Middle frontal gyrus (tissue), 1 donor: Measurements from ENCODE around the gene PPARG.
"Not testable (repeated sequence)": the region's sequence is repeated elsewhere in the genome, so short reads cannot be mapped to it uniquely, and the experiment has no call there.

Experiments
- DNase-seq: peaks from one replicate; pipeline ENCODE4 v3.0.0-alpha.2; 2015; ENCODE audit warnings: low spot score; ENCODE audit errors: extremely low spot score

The PPARG gene

GRCh38 chr3:12288182-12289129 lies at the start of gene PPARG:
TSS of gene PPARG (plus strand) at chr3:12289070. CDS start at chr3:12379712, 90,642 bp downstream.
- no peak for DNase-seq

GRCh38 chr3:12239301-12239700 lies 49.6 kb upstream of the PPARG start:
- DNase-seq = no peak

- no peak for DNase-seq
Measured at GRCh38 chr3:12242772-12243171, 46.1 kb upstream of the PPARG start.

- DNase-seq = no peak
Measured at GRCh38 chr3:12246497-12247163, 42.2 kb upstream of the PPARG start.

GRCh38 chr3:12247411-12247810 lies 41.5 kb upstream of the PPARG start:
- no peak for DNase-seq

GRCh38 chr3:12249519-12249918 lies 39.4 kb upstream of the PPARG start:
- DNase-seq = no peak

GRCh38 chr3:12252889-12253288 lies 36.0 kb upstream of the PPARG start:
- DNase-seq = no peak

- no peak for DNase-seq
Measured at GRCh38 chr3:12253516-12254343, 35.1 kb upstream of the PPARG start.

- DNase-seq = no peak
Measured at GRCh38 chr3:12255393-12255792, 33.5 kb upstream of the PPARG start.

GRCh38 chr3:12258911-12259310 lies 30.0 kb upstream of the PPARG start:
- no peak for DNase-seq

GRCh38 chr3:12262173-12262572 lies 26.7 kb upstream of the PPARG start:
- DNase-seq = not testable (repeated sequence)

GRCh38 chr3:12265508-12265907 lies 23.4 kb upstream of the PPARG start:
- DNase-seq = no peak

- DNase-seq = no peak
Measured at GRCh38 chr3:12266038-12266437, 22.8 kb upstream of the PPARG start.

GRCh38 chr3:12267376-12268030 lies 21.4 kb upstream of the PPARG start:
- no peak for DNase-seq

GRCh38 chr3:12268049-12268735 lies 20.7 kb upstream of the PPARG start:
- no peak for DNase-seq

- no peak for DNase-seq
Measured at GRCh38 chr3:12270976-12271375, 17.9 kb upstream of the PPARG start.

- no peak for DNase-seq
Measured at GRCh38 chr3:12273045-12273695, 15.7 kb upstream of the PPARG start.

- DNase-seq = no peak
Measured at GRCh38 chr3:12275974-12276650, 12.8 kb upstream of the PPARG start.

- DNase-seq = not testable (repeated sequence)
Measured at GRCh38 chr3:12276827-12277226, 12.0 kb upstream of the PPARG start.
